Measurements from ENCODE around the gene EXD2. TPM values are rescaled to one million over a fixed set of nuclear protein-coding genes. Genes with fewer than 3 reads are reported as not detected.

The EXD2 gene
- total and polyA plus RNA-seq, 9 donors, result 11.3 to 23.1 (median 17.0) TPM

- H3K36me3 ChIP-seq, result no peaks in the 10 kb centered on the region
- no peak for DNase-seq
- no peaks in the 10 kb centered on the region for H3K9me3 ChIP-seq
- H3K4me3 ChIP-seq, result no peak overlapping the region
- no peaks in the 10 kb centered on the region for H3K4me1 ChIP-seq (ENCODE audit: insufficient read depth)
- intact Hi-C loops (cut with DNase I), result no loop called here
- H3K27ac ChIP-seq, result no peak overlapping the region
- TF ChIP-seq CTCF (IDR thresholded peaks at IDR 0.05), result no peak
- TF ChIP-seq EP300 (IDR thresholded peaks at IDR 0.05), result no peak
- TF ChIP-seq POLR2A (IDR thresholded peaks at IDR 0.05), result no peak
- WGBS, 3 donors, result 88 to 95% (median 91%) methylated on average over 4 of the region's 4 CpGs
- H3K27me3 ChIP-seq, result no peaks in the 10 kb centered on the region
Observed at GRCh38 chr14:69267492-69267891, 76.2 kb downstream of the EXD2 start.

- no peak overlapping the region for H3K4me3 ChIP-seq
- 69 to 82% (median 74%) methylated on average over 2 of the region's 2 CpGs for WGBS, 3 donors
- no peaks in the 10 kb centered on the region for H3K36me3 ChIP-seq
- DNase-seq, result no peak
- intact Hi-C loops (cut with DNase I), result no loop called here
- TF ChIP-seq EP300 (IDR thresholded peaks at IDR 0.05), result no peak
- TF ChIP-seq POLR2A (IDR thresholded peaks at IDR 0.05), result no peak
- no peak for TF ChIP-seq CTCF (IDR thresholded peaks at IDR 0.05)
- no peak overlapping the region for H3K27ac ChIP-seq
- no peaks in the 10 kb centered on the region for H3K9me3 ChIP-seq
- no peaks in the 10 kb centered on the region for H3K4me1 ChIP-seq (ENCODE audit: insufficient read depth)
- no peaks in the 10 kb centered on the region for H3K27me3 ChIP-seq
Observed at GRCh38 chr14:69268223-69268622, 76.9 kb downstream of the EXD2 start.

- no peak for DNase-seq
- WGBS, 3 donors, result 76 to 79% (median 77%) methylated on average over 4 of the region's 4 CpGs
- no peaks in the 10 kb centered on the region for H3K36me3 ChIP-seq
- TF ChIP-seq POLR2A (IDR thresholded peaks at IDR 0.05) (no peak), EP300 (IDR thresholded peaks at IDR 0.05) (no peak), CTCF (IDR thresholded peaks at IDR 0.05) (no peak)
- no peaks in the 10 kb centered on the region for H3K9me3 ChIP-seq
- no peak overlapping the region for H3K27ac ChIP-seq
- intact Hi-C loops (cut with DNase I), result no loop called here
- H3K27me3 ChIP-seq, result no peaks in the 10 kb centered on the region
- no peaks in the 10 kb centered on the region for H3K4me1 ChIP-seq (ENCODE audit: insufficient read depth)
- H3K4me3 ChIP-seq, result no peak overlapping the region
Observed at GRCh38 chr14:69268763-69269162, 77.5 kb downstream of the EXD2 start.

- H3K36me3 ChIP-seq, result no peaks in the 10 kb centered on the region
- H3K4me3 ChIP-seq, result no peak overlapping the region
- no peaks in the 10 kb centered on the region for H3K9me3 ChIP-seq
- TF ChIP-seq EP300 (IDR thresholded peaks at IDR 0.05) (no peak), POLR2A (IDR thresholded peaks at IDR 0.05) (no peak), CTCF (IDR thresholded peaks at IDR 0.05) (no peak)
- H3K4me1 ChIP-seq (ENCODE audit: insufficient read depth), result no peaks in the 10 kb centered on the region
- no peak overlapping the region for H3K27ac ChIP-seq
- no peak for DNase-seq
- H3K27me3 ChIP-seq, result no peaks in the 10 kb centered on the region
- 95 to 96% (median 96%) methylated on average over 1 of the region's 1 CpG for whole genome bisulfite sequencing, 3 donors
- intact Hi-C loops (cut with DNase I), result no loop called here
Observed at GRCh38 chr14:69269381-69269780, 78.1 kb downstream of the EXD2 start.

GRCh38 chr14:69270097-69270496 lies 78.8 kb downstream of the EXD2 start:
- Histone ChIP-seq H3K4me3 (no peak overlapping the region), H3K27me3 (no peaks in the 10 kb centered on the region), H3K27ac (no peak overlapping the region), H3K36me3 (no peaks in the 10 kb centered on the region), H3K9me3 (no peaks in the 10 kb centered on the region), H3K4me1 (ENCODE audit: insufficient read depth) (no peaks in the 10 kb centered on the region)
- DNase-seq, result no peak
- intact Hi-C loops (cut with DNase I), result no loop called here
- no peak for TF ChIP-seq CTCF (IDR thresholded peaks at IDR 0.05)
- TF ChIP-seq EP300 (IDR thresholded peaks at IDR 0.05), result no peak
- no peak for TF ChIP-seq POLR2A (IDR thresholded peaks at IDR 0.05)
- WGBS, 3 donors, result 77 to 83% (median 81%) methylated on average over 10 of the region's 10 CpGs

All from ovary (tissue), 9 donors.